HL-60/S4 treated with phorbol 12-myristate 13-acetate at 8.2 ng/mL for 4 days and 3 days (cell line): Measurements from ENCODE around the gene TARBP2.
"Not testable (repeated sequence)": the region's sequence is repeated elsewhere in the genome, so short reads cannot be mapped to it uniquely, and the experiment has no call there.

Experiments used
- in situ Hi-C: fragments of 300-500 bp; cut with MboI; formaldehyde crosslinking; loops from 2 replicates; pipeline ENCODE4 v1.15.0; 2022; ENCODE audit warnings: low sequenced_read_pairs

TARBP2 gene

GRCh38 chr12:53472056-53472582 is 29.0 kb upstream of the TARBP2 start:
- in situ Hi-C loops = loop anchor here (25.0 kb wide), 1 partner anchor 435 kb away; no protein-coding TSS in a partner anchor

GRCh38 chr12:53474077-53474476 is 27.0 kb upstream of the TARBP2 start:
- in situ Hi-C loops = loop anchor here (25.0 kb wide), 1 partner anchor 437 kb away; no protein-coding TSS in a partner anchor

GRCh38 chr12:53474819-53475218 is 26.3 kb upstream of the TARBP2 start:
- in situ Hi-C loops = loop anchor here (25.0 kb wide), 1 partner anchor 438 kb away; no protein-coding TSS in a partner anchor

GRCh38 chr12:53476769-53477209 is 24.3 kb upstream of the TARBP2 start:
- in situ Hi-C loops = no loop called here

GRCh38 chr12:53478865-53479264 is 22.2 kb upstream of the TARBP2 start:
- in situ Hi-C loops = no loop called here

GRCh38 chr12:53479331-53479730 is 21.8 kb upstream of the TARBP2 start:
- in situ Hi-C loops = no loop called here

- in situ Hi-C loops = no loop called here
Measured at GRCh38 chr12:53480491-53481442, 20.3 kb upstream of the TARBP2 start.

GRCh38 chr12:53481458-53481857 is 19.6 kb upstream of the TARBP2 start:
- in situ Hi-C loops = not testable (repeated sequence)

- in situ Hi-C loops = no loop called here
Measured at GRCh38 chr12:53481939-53482586, 19.0 kb upstream of the TARBP2 start.

- in situ Hi-C loops = no loop called here
Measured at GRCh38 chr12:53482626-53483168, 18.4 kb upstream of the TARBP2 start.

GRCh38 chr12:53483225-53483978 is 17.7 kb upstream of the TARBP2 start:
- in situ Hi-C loops = no loop called here

GRCh38 chr12:53483979-53484377 is 17.1 kb upstream of the TARBP2 start:
- in situ Hi-C loops = no loop called here

GRCh38 chr12:53484686-53485575 is 16.2 kb upstream of the TARBP2 start:
- in situ Hi-C loops = no loop called here

GRCh38 chr12:53485955-53486735 is 14.9 kb upstream of the TARBP2 start:
- in situ Hi-C loops = no loop called here

- in situ Hi-C loops = no loop called here
Measured at GRCh38 chr12:53486736-53487487, 14.2 kb upstream of the TARBP2 start.

- in situ Hi-C loops = no loop called here
Measured at GRCh38 chr12:53489242-53489864, 11.7 kb upstream of the TARBP2 start.

GRCh38 chr12:53492188-53492587 is 8.9 kb upstream of the TARBP2 start:
- in situ Hi-C loops = no loop called here
